Measurements from ENCODE around the gene TNRC6B.
A peak's percentile ranks its signal among the peaks of the same experiment; 100 is the strongest.
"Not testable (repeated sequence)": the region's sequence is repeated elsewhere in the genome, so short reads cannot be mapped to it uniquely, and the experiment has no call there.

TNRC6B gene

DNA sequence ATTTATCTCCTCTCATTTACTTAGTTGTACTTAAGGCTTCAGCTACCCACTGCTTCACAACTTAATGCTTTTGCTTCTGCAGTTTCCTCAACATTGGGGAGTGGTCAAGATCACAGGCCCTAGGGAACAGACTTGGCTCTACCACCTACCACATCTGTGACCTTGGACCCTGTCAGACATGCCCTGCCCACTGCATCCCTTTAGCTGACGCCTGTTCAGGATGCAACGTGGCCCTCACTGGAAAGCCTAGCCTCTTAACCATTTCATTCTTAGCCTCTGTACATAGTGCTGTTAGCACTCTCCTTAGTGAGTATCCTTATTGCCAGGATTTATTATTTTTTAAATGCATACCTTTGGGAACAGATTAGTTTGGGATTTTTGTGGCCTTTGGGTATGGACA lies 34.4 kb downstream of the TNRC6B start:
- DNase-seq = no peak

DNA sequence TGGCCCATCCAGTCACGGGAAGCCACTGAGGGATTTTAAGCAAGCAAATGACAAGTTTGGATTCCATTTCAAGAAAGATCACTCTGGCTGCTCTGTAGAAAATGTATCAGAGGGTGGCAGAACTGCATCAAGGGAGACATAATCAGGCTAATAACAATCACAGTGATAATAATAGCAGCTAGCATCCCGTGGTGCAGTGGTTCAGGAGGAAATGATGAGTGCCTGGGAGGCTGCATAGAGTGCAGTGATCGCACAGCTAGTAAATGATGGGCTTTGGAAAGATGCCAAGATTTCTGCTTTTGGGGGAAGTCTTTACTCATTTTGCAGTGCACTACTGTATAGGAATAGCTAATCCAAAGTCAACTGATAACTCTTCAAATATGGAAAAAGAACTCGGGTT lies 35.8 kb downstream of the TNRC6B start:
- DNase-seq = no peak

DNA sequence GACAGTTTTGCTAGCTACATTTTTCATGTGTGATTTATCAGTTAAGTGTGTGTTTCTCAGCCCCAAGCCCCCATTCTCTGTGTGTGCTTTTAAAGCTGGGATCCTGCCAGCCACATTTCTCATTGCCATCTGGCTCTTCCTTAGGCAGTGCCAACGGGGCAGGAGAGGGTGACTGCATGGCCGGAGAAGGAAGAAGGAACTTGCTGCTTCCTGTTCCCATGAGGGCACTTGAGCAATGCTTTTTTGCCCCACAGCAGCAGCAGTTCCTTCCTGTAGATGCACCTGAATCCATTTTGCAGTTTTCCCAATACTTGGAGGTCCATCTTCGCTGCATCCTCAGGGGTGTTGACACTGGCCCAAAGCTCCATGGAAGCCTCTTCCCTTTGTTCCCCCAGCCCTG lies 37.5 kb downstream of the TNRC6B start:
- peak; percentile 51 for DNase-seq

DNA sequence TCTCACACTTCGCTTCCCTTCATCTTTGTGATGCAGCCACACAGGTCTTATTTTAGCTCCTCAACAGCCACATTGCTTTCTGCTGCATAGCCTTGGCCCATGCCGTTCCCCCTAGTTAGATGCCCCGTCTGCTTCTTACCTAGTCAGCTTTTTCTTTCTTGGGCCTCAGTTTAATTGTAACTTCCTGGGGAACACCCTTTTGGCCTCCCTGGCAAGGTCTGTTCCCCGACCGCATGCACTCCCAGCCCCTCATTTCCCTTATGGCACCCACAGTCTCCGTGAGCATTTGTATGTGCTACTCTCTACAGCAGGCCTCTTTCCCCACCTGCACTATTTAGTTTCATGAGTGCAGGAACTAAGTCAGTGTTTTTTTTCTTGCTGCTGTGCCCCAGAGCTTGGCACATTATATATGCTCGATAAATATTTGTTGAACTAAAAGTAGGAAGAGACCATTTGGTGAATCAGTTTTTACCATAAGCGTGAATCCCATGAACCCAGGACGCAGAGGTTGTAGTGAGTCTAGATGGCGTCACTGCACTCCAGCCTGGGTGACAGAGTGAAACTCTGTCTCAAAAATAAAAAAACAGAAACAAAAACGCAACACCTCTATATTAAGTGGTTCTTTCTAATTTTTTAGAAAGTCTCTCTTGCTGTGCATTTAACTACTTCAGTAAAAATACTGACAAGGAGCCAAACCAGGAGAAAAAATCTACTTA lies 38.5 kb downstream of the TNRC6B start:
- no peak for DNase-seq

DNA sequence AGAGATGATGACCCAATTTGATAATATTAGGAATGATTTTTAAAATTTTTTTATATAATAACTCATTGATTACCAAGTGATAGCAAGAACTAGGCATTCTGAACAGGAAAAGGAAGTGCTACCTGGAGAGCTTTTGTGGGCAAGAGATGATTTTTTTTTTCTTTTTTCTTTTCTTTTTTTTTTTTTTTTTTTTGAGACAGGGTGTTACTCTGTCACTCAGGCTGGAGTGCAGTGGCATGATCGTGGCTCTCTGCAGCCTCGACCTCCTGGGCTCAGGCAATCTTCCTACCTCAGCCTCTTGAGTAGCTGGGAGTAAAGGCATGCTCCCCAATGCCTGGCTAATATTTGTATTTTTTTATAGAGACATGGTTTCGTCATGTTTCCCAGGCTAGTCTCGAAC lies 40.4 kb downstream of the TNRC6B start:
- no peak for DNase-seq

DNA sequence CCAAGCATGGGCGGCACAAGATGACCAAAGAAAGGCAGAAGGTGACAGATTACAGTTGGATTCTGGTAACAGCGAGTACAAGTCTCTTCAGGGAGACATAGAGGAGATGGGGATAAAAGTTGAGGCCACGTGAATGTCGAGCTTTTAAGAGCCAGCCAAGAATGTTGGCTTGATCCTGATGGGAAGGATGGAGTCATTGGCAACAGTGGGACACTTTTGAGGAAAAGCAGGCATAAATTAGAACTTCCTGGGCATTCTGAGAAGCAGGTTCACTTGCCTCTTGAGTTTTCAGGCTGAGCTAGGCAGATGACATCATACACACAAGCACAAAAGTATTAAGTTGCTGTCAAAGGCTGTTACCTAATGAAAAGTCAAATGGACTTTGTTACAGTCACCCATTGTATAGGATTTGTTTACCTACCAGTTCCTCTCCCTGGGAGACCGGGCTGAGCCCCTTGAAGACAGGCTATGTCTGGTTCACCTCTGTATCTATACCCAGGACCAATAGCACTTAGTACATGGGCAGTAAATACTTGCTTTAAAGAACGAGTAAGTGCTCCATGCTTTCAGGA lies 41.1 kb downstream of the TNRC6B start:
- no peak for DNase-seq

DNA sequence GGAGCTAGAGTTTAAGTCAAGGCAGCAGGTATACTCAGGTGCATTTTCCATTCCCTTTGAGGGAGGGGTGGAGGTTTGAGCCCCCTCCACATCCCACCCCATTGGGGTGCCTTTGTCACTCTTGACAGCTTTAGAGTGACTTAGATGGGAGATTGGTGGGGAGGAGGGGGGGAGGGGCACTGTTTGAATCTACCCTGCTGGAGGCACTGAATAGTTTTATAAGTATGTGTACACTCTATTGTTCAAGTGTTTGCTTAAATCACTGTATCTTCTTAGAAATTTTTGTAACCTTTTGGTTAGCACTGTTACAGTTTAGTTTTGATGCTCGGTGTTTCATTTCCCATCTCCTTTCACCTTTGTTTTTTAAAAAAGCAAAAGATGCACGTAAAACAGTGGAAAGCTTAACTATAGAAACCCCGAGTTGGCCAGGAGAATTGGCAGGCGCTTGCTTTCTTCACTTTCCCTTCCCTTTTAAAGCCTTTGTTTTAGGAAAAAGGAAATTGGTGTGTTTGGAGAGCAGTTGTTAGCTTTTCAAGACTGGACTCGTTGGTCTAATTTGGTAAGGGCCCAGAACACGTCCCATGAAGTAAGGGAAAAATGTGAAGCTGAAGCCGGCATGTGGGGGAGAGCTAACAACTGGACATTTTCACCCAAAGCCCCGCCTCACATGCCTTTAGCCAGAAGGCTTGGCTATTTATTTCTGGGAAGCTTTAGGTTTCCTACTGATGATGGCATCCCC lies 42.8 kb downstream of the TNRC6B start:
- no peak for DNase-seq

DNA sequence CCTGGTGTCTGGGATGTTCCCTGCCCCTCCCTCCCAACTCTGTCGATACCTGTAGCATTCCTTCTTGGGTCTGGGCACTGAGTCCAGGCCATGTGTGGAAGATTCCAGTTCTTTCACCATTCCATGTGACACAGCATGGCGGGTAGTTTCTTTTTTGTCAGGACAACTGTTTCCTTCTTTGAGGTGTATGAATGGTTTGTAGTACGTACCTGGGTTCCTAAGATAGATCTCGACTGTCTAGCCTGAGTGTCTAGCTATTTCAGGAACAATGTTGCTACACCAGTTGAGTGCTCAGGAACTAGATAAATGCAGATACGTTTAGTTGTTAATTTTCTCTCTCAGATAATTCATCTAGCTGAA lies 43.3 kb downstream of the TNRC6B start:
- no peak for DNase-seq

DNA sequence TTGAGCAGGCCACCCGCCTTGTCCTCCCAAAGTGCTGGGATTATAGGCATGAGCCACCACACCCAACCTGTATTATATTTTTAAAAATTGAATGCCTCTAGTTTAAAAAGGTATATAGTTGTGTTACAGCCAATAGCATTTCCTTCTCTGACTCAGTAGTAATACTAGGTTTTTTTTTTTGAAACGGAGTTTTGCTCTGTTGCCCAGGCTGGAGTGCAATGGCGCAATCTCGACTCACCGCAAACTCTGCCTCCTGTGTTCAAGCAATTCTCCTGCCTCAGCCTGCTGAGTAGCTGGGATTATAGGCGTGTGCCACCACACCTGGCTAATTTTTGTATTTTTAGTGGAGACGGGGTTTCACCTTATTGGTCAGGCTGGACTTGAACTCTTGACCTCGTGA lies 45.3 kb downstream of the TNRC6B start:
- DNase-seq = not testable (repeated sequence)

DNA sequence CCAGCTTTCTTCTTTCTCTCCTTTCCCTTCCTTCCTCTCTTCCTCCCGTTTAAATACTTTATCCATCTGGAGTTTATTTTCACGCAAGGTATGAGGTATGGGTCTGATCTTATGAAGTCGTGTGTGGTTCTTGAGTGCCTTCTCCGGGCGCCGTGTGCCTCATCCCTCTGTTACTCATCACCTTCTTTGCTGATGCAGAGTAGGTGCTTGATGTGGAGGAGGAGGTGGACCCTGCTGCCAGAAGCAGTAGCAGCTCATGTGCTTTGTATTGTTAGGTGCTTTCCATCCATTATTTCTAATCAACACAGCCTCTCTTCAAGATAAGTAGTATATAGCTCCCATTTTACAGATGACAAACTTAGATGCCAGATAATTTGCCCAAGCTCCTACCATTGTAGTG lies 47.0 kb downstream of the TNRC6B start:
- no peak for DNase-seq

DNA sequence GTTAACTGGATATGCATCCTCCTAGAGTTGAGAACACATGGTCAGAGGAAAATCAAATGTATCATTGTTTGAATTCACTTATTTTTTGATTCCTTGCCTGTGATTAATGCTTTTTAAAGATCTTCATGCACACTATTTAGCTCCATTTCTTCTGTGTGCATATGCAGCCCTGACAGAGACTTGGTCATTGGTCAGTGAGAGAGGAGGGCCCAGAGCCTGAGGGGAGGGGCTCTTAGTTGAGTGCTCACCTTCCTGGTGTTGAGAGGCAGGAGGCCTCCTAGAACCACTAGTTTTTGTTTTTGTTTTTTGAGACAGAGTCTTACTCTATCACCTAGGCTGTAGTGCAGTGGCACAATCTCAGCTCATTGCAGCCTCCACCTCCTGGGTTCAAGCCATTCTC lies 48.9 kb downstream of the TNRC6B start:
- no peak for DNase-seq

DNA sequence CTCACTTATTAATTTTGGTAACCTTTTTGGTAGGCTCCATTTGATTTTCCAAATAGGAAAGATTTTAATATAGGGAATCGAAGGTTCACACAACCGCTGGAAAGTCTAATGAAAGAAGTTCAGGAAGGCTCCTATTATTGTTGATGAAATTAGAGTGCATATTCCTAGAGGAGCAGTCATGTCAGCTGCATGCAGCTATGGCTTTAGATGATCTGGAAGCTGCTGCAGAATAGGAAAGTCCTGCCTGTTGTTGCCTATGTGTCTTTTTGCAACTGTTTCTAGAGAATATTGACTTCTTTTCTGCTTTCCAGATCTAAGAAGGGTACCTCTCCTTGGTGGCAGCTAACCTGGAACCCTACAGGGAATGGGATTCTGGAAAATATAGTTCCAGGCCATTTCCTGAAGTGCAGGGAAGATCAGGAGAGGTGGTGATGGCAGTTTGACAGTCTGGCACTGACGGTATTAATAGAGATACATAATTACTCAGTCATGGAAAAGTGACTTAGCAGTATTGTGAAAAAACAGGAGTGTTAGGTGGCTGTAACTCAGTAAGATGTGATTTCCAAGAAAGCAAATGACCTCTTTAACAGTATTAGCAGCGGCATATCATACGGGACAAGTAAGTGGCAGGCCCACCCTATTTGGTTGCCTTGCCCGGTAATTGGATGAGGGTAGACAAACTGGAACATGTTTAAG lies 54.0 kb downstream of the TNRC6B start:
- no peak for DNase-seq

DNA sequence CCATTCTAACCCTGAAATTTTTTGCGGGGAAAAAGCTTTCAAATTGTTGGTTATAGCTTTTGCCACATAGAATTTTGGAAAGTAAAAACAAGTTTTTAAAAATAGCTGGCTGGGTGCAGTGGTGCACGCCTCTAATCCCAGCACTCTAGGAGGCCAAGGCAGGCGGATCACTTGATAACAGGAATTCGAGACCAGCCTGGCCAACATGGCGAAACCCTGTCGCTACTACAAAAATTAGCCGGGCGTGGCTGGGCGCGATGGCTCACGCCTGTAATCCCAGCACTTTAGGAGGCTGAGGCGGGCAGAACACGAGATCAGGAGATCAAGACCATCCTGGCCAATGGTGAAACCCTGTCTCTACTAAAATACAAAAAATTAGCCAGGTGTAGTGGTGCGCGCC lies 54.9 kb downstream of the TNRC6B start:
- no peak for DNase-seq

DNA sequence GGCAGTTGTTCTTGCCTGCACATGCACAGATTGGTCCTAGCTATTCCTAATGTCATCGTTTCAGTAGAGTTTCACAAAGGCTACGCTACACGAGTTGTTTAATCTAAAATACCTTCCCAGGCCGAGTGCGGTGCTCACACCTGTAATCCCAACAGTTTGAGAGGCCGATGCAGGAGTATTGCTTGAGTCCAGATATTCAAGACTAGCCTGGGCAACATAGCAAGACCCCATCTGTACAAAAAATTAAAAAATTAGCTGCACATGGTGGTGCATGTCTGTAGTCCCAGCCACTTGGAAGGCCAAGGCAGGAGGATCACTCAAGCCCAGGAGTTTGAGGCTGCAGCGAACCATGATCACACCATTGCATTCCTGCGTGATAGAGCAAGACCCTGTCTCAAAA lies 56.2 kb downstream of the TNRC6B start:
- no peak for DNase-seq

DNA sequence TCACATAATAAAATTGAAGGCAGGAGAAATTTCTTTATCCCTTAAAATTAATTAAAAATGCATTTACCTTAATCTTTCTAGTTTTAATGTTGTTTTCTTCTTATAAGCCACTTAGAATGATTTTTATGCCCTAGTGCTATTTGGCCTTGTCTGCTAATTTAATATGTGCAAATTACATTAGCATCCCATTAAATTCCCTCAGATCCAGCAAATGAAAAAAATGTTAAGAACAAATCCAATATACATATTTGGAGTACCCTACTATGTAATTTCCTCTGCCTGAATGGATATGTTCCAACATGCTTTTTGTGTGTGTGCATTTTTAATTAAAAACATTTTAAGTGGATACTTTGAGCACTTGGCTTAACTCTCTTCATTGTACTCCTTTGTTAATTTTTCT lies 56.9 kb downstream of the TNRC6B start:
- DNase-seq = no peak

DNA sequence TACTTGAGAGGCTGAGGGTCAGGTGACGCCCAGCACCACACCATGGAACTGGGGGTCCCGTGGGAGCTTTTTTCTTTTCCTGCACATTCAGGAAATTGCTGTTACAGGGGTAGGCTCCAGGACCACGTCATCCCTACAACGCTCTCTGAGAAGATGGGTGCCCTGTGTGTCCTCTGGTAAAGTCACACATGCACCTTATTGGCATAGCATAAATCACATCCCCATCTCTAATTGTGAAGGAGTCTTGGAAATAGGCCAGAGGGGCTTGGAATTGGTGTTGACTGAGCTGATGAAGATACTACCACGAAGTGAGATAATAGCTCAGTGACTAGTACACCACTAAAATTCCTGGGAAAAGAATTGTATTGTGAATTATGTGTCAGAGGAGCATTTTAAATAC lies 57.6 kb downstream of the TNRC6B start:
- DNase-seq = peak; percentile 8

DNA sequence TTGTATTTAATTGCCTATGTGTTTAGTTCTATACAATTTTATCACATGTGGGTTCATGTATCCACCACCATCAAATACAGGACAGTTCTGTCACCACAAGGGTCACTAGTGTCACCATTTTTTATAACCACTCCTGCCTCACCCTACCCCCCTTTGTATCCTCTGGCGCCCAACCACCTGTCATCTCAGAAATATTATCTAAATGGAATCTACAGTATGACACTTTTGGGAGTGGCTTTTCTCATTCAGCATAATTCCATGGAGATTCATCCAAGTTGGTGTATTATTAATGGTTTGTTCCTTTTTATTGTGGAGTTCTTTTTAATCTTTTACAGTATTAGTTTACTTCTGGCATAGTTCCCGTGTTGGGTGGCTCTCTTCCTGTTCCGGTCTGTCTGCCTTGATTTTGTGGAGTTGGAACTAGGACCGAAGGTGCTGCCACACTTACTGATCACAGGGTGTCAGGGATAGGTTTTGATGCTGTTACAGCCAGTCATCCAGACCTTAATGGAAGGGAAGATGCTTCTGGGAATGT lies 58.5 kb downstream of the TNRC6B start:
- DNase-seq = no peak

DNA sequence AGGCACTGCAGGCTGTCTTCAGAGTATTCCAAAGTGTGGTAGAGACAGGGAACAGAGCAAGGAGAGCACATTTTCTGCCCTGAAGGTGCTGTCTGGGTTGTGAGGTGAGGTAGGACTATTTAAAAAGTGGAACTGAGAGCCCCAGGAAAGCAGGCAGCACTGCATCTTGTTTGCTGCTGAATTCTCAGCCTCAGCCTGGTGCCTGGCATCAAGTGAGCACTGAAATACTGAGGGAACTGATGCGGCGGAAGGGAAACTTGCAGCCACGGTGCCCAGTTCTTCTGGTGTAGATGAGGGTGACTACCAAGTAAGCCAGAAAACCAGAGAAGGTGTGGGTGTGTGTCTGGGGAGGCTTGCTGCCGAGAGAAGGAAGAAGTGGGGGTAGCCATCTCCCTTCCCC lies 59.5 kb downstream of the TNRC6B start:
- no peak for DNase-seq

DNA sequence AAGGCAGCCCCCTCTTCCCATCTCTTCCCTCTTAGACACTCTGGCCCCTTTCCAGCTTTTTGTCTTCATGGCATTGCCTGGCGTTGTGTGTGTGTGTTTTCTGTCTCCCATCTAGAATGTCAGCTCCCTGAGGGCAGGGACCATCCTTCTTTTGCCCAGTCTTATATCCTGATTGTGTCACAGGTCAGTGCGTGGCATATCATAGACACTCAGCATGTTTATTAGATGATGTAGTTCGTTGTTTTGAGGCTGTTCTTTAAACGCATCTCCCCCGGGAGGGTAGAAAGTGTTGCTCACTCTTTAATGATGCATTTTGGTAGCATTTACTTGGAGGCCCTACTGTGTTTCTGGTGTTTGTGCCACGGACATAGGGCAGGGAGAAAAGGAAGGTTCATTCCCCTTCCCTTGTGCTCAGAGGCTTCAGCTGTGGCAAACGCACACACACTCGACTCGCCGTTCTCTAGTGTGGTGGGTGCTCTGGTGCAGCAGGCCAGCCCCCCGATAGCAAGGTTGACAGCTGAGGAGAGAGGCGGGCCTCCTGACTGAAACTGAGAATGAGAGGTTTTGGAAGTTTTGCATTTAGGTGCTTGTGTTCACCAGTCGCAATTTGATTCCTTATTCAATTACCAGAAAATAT lies 60.2 kb downstream of the TNRC6B start:
- DNase-seq = no peak

DNA sequence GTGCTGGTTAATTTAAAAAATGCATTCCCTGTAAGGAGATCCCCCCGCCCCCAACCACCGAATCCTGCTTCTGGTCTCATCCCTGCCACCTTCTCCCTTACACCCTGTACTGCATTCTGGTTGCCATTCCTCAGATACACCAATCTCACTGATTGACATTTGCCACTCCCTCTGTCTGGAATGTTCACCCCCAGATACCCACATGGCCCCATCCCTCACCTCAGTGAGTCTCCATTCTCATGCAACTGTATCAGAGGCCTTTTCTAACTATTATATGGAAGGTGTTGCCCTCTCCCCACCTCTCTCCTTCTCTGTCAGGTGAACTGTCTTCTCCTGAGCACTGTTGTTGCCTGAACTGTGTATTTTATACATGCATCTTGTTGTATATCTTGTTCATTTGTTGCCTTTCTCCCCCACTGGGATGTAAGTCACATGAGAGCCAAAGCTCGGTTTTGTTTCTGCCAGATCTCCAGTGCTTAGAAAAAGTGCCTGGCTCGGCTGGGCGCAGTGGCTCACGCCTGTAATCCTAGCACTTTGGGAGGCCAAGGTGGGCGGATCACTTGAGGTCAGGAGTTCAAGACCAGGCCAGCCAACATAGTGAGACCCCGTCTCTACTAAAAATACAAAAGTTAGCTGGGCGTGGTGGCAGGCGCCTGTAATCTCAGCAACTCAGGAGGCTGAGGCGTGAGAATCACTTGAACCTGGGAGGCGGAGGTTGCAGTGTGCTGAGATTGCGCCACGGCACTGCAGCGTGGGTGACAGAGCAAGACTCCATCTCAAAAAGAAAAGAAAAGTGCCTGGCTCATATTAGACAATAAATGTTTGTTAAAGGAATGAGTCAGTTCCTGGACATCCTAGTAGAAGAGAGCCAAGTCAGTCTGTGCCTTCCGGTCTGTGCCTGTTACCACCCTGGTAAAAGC lies 61.0 kb downstream of the TNRC6B start:
- DNase-seq = no peak

DNA sequence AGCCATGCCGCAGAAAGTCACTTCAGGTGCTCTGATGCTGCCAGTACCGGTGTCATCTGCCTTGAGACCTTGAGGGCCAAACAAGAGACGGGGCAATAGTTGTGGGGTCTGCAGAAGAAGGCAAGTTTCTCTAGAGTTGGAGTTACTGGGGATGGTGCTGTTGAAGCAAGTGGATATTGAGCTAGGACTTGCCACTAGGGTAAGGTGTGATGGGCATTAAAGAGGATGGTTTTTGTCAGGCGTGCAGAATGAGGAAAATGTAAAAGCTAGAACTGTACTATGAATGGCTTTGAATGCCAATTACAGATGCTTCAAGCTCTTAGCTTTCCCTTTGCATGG lies 61.6 kb downstream of the TNRC6B start:
- DNase-seq = no peak

DNA sequence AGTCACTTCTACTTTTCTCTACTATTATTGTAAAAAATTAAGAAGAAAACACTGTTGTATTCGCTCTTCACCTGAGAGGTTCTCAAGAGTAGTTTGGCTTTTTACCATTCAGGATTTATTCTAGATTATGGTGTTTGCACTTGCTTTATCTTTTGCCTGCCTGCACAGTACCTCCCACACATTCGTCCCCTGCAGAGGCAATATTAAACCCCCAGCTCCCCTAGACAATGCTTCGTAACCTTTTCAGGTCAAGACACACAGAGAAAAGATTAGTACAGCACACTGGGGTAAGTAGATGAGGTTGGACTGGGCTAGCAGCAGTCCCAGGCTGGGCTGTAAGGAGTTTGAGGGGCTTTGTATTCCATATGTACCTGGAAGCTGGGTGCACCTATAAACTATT lies 62.4 kb downstream of the TNRC6B start:
- no peak for DNase-seq
